Uterus (tissue), 2 donors: ENCODE data around the gene ANKRD39.

Experiments
- POLR2A ChIP-seq, 2 donors: fragments of 450-650 bp; IDR thresholded peaks; one replicate each; pipeline ENCODE4 v1.6.1; 2016; ENCODE audit warnings: antibody characterized with exemption in 2 of 2, mild to moderate bottlenecking in 1 of 2, moderate library complexity in 1 of 2
- TF ChIP-seq, protein P1 (sequence below), 4 experiments: fragments of 200-600 bp in 2 of 4; fragments of 450-650 bp in 2 of 4; sonication (generic) in 2 of 4; IDR thresholded peaks; one replicate each; pipeline ENCODE4 v1.5.1; 2016 to 2019; ENCODE audit warnings: antibody characterized with exemption in 4 of 4, mild to moderate bottlenecking in 2 of 4, moderate library complexity in 1 of 4

- TF ChIP-seq, protein P1, sequence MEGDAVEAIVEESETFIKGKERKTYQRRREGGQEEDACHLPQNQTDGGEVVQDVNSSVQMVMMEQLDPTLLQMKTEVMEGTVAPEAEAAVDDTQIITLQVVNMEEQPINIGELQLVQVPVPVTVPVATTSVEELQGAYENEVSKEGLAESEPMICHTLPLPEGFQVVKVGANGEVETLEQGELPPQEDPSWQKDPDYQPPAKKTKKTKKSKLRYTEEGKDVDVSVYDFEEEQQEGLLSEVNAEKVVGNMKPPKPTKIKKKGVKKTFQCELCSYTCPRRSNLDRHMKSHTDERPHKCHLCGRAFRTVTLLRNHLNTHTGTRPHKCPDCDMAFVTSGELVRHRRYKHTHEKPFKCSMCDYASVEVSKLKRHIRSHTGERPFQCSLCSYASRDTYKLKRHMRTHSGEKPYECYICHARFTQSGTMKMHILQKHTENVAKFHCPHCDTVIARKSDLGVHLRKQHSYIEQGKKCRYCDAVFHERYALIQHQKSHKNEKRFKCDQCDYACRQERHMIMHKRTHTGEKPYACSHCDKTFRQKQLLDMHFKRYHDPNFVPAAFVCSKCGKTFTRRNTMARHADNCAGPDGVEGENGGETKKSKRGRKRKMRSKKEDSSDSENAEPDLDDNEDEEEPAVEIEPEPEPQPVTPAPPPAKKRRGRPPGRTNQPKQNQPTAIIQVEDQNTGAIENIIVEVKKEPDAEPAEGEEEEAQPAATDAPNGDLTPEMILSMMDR (IDR thresholded peaks at IDR 0.05): no peak
- no peak for TF ChIP-seq POLR2A (IDR thresholded peaks at IDR 0.05)
Measured at GRCh38 chr2:96873651-96874096, 15.9 kb upstream of the ANKRD39 start.
